OCI-LY3 (cell line): Measurements from ENCODE around the gene NR5A1.

ENCODE experiments used
- H2AFZ ChIP-seq: fragments of 200-600, 300-600 bp; shearing (Covaris generic); 2 replicates; pipeline ENCODE4 v1.6.0; 2014; ENCODE audit warnings: antibody characterized with exemption, low read depth, low read length
- H3K27ac ChIP-seq: fragments of 200-600, 300-600 bp; sonication (generic); 2 replicates; pipeline ENCODE4 v1.5.1; 2014; ENCODE audit warnings: mild to moderate bottlenecking, low read length, moderate library complexity, mixed read lengths
- H3K27me3 ChIP-seq: fragments of 200-600, 300-600 bp; sonication (generic); 2 replicates; pipeline ENCODE4 v1.6.1; 2014; ENCODE audit warnings: low read depth, low read length, mixed read lengths
- H3K36me3 ChIP-seq: fragments of 200-600, 300-600 bp; sonication (generic); replicated peaks from 2 replicates; pipeline ENCODE3; 2014; ENCODE audit warnings: low read depth, low read length, mixed read lengths
- H3K4me1 ChIP-seq: fragments of 300-600, 200-600 bp; sonication (generic); 2 replicates; pipeline ENCODE4 v1.6.1; 2014; ENCODE audit warnings: low read length, mixed read lengths
- H3K4me2 ChIP-seq: fragments of 200-600, 300-600 bp; sonication (generic); 2 replicates; pipeline ENCODE4 v1.6.1; 2014; ENCODE audit warnings: low read length, mixed read lengths
- H3K4me3 ChIP-seq: fragments of 300-600, 200-600 bp; sonication (generic); 2 replicates; pipeline ENCODE4 v1.5.1; 2014; ENCODE audit warnings: antibody characterized with exemption, mild to moderate bottlenecking, low read length, moderate library complexity
- H3K79me2 ChIP-seq: fragments of 300-600, 200-600 bp; shearing (Covaris generic); 2 replicates; pipeline ENCODE4 v1.6.1; 2014; ENCODE audit warnings: mild to moderate bottlenecking, low read length, mixed read lengths
- H3K9ac ChIP-seq: fragments of 300-600, 200-600 bp; shearing (Covaris generic); 2 replicates; pipeline ENCODE4 v1.6.0; 2014; ENCODE audit warnings: mild to moderate bottlenecking, low read length, moderate library complexity
- H3K9me3 ChIP-seq: fragments of 200-600, 300-600 bp; shearing (Covaris generic); 2 replicates; pipeline ENCODE4 v1.6.1; 2014; ENCODE audit warnings: low read length, mixed read lengths; ENCODE audit not compliant: insufficient read depth
- H4K20me1 ChIP-seq: fragments of 200-600, 300-600 bp; sonication (generic); 2 replicates; pipeline ENCODE4 v1.6.1; 2016; ENCODE audit warnings: low read length, mixed read lengths; ENCODE audit not compliant: insufficient read depth
- CTCF ChIP-seq: fragments of 200-600, 300-600 bp; sonication (generic); IDR thresholded peaks from 2 replicates; pipeline ENCODE4 v1.5.1; 2014; ENCODE audit warnings: antibody characterized with exemption, low read length, low read depth
- EZH2phosphoT487 ChIP-seq: fragments of 200-600 bp; shearing (Covaris generic); IDR thresholded peaks from 2 replicates; pipeline ENCODE4 v1.6.1; 2018; ENCODE audit warnings: antibody characterized with exemption, mixed run types, low read depth

Gene NR5A1

DNA sequence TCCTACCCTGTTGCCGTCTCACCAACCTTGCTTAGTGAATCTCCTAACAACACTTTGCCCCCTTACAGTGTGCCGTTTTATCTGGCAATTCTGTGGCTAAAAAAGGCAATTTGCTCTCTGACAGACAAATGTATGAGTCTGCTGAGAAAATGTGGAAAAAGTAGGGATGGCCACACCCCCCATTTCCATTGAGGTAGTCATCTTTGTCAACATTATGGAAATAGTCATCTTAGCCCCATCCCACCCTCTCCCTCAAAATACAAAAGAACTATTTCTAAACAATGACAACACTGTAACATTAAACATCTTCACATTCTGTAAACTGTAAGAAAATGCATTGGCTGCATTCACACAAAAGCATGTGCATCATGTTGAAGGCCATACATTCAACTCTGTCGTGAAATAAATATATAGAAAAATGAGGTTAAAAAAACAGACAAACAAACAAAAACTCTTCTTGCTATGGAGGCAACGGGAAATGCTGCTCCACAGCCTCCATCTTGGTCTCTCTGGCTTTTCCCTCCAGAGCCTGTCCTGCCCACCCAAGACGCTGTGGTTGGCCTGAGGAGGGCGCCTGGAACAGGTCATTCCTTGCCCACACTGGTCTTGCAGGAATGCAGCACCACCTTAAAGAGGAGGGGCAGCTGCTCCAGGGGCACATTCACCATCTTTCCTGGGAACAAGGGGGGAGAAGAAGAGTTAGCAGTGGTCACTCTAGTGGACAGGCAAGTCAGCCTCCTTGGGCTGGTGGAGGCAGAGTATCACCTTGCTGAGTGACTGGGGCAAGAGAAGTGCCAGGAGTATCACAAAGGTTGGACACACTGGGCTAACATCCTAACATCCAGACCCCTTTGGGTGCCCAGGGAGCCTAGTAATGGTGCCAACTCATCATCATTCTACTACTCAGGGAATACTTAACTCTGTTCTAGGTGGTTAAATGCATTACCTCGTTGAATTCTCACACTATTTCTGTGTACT, 15.2 kb upstream of the NR5A1 start:
- TF ChIP-seq CTCF (no peak), EZH2phosphoT487 (no peak)
- Histone ChIP-seq H3K27me3 (no peaks in the 10 kb centered on the region), H3K4me1 (no peaks in the 10 kb centered on the region), H3K27ac (no peak overlapping the region), H3K9me3 (no peaks in the 10 kb centered on the region), H3K9ac (no peak overlapping the region), H3K4me2 (no peak overlapping the region), H3K36me3 (peaks cover 15% of the 10 kb centered on the region), H2AFZ (no peak overlapping the region), H3K79me2 (no peaks in the 10 kb centered on the region), H4K20me1 (no peaks in the 10 kb centered on the region; the same call in 1 of the 2 replicates), H3K4me3 (no peak overlapping the region)

DNA sequence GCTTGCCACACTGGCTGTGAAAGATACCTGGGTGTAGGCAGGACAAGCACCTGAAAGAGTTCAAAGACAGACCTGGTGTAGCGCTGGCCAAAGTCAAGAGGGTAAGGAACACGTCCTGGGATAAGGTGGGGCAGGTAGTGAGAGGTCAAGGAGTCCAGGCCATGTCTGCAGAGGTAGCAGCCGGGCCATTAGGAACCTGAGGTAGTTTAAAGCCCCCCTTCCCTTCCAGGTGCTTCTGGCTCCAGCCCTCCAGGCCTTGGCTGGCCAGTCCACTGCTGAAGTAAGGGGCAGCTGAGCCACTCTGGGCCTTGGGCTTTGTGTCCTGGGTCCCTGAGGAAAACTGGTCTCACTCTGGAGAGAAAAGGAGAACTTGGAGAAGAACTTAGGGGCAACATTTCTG, 13.9 kb upstream of the NR5A1 start:
- H3K27me3 ChIP-seq = no peaks in the 10 kb centered on the region
- no peak overlapping the region for H2AFZ ChIP-seq
- no peak overlapping the region for H3K27ac ChIP-seq
- no peaks in the 10 kb centered on the region for H3K79me2 ChIP-seq
- no peaks in the 10 kb centered on the region for H3K9me3 ChIP-seq
- TF ChIP-seq CTCF = no peak
- no peak for TF ChIP-seq EZH2phosphoT487
- H3K4me1 ChIP-seq = no peaks in the 10 kb centered on the region
- H3K9ac ChIP-seq = no peak overlapping the region
- no peak overlapping the region for H3K4me3 ChIP-seq
- peaks cover 6% of the 10 kb centered on the region for H3K36me3 ChIP-seq
- H3K4me2 ChIP-seq = no peak overlapping the region
- no peaks in the 10 kb centered on the region for H4K20me1 ChIP-seq

DNA sequence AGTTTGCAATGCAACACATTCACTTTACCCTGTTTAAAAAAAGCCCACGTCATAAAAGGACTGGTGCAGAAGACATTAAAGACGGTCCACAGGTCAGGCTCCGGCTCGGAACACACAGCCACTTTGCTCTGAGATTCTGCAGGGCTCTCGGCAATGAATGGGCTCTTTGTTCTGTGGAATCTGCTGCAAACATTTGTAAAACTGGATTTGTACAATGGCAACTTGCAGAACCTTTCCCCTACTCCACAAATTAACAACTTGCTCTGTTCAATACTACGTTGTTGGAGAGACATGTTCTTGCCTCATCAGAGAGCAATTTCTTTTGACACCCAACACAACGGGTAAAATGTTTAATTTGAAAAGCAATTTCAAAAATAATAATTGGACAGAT, 13.0 kb upstream of the NR5A1 start:
- H3K9me3 ChIP-seq = no peaks in the 10 kb centered on the region
- peaks cover 6% of the 10 kb centered on the region for H3K36me3 ChIP-seq
- no peaks in the 10 kb centered on the region for H3K4me1 ChIP-seq
- no peak overlapping the region for H3K9ac ChIP-seq
- H3K27me3 ChIP-seq = no peaks in the 10 kb centered on the region
- no peak overlapping the region for H3K27ac ChIP-seq
- TF ChIP-seq EZH2phosphoT487 = no peak
- TF ChIP-seq CTCF = no peak
- no peak overlapping the region for H2AFZ ChIP-seq
- H3K4me3 ChIP-seq = no peak overlapping the region
- H4K20me1 ChIP-seq = no peaks in the 10 kb centered on the region
- no peaks in the 10 kb centered on the region for H3K79me2 ChIP-seq
- no peak overlapping the region for H3K4me2 ChIP-seq

DNA sequence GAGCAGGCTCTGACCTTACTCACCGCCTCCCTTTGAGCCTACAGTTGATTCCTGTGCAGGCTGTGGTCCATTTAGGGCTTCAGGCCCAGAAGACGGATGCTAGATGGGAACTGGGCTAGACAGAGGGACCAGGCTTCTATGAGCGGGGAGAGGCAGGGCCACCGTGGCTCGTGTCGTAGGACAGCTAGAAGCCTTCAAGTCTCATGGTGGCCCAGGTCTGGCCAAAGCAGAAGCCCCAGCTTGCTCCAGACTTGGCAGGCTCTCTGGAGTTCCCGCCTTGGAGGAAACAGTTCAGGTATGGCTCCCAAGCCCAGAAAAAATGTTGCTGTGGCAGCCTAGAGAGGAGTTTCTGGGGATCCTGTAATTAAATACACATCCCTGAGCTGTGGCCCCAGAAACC, 10.9 kb upstream of the NR5A1 start:
- TF ChIP-seq EZH2phosphoT487 (no peak), CTCF (no peak)
- Histone ChIP-seq H3K36me3 (no peaks in the 10 kb centered on the region), H3K9me3 (no peaks in the 10 kb centered on the region), H3K27me3 (no peaks in the 10 kb centered on the region), H3K9ac (no peak overlapping the region), H3K27ac (no peak overlapping the region), H3K79me2 (no peaks in the 10 kb centered on the region), H4K20me1 (no peaks in the 10 kb centered on the region), H2AFZ (no peak overlapping the region), H3K4me3 (no peak overlapping the region), H3K4me1 (no peaks in the 10 kb centered on the region), H3K4me2 (no peak overlapping the region)
